ENCODE measurements around the gene HYAL1.
"Not testable (repeated sequence)": the region's sequence is repeated elsewhere in the genome, so short reads cannot be mapped to it uniquely, and the experiment has no call there.

The HYAL1 gene

DNA sequence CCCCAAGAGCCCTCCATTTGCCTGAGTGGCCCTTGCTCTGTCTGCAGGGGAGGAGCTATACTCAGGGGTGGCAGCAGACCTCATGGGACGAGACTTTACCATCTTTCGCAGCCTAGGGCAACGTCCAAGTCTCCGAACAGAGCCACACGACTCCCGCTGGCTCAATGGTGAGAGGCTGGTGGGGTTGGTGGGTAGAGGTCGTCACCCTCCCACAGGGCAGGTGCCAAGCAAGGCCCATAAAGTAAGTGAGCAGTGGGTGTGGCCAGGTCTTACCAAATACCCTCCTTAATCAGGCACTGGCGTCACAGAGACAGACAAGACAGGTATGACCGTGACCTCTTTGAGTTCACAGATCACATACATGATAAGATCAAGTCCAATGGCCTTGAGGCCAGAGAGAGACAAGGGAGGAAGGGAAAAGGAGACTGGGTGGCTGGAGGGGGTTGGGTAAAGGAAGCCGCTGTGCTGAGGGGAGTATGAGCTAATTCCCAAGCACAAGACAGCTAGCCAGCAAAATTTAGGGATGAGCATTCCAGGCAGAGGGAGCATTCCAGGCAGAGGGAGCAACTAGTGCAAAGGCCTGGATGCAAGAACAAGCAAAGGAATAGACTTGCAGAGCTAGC lies 31.9 kb downstream of the HYAL1 start:
- DNase-seq: no peak

DNA sequence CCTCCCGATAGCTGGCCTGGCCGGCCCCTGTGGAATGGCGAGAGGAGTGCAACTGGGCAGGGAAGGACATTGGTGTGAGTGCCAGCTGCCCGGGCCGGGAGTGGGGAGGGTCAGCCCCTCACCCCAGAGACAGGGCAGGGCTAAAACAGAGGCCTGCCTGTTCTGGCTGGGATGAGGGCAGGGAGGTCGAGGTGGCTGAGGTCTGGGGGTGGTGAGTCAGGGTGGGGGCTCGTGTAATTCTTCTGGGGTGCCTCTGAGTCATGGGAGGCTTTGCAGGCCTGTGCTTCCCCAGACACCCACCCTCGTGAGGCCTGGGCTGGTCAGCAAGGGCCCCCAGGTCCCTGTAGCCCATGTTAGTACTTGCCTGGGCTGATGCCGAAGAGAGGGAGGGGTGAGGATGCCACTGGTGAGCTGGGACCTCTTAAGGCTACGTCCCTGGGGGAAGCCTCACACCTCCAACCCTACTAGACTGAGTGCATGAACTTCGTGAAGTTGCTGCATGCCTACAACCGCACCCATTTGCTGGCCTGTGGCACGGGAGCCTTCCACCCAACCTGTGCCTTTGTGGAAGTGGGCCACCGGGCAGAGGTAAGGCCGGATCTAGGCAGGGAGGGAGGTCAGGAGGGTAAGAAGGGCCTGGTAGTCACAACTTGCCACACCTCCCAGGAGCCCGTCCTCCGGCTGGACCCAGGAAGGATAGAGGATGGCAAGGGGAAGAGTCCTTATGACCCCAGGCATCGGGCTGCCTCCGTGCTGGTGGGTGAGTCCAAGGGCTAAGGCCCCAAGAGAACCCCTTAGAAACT lies 32.8 kb downstream of the HYAL1 start:
- DNase-seq: no peak

DNA sequence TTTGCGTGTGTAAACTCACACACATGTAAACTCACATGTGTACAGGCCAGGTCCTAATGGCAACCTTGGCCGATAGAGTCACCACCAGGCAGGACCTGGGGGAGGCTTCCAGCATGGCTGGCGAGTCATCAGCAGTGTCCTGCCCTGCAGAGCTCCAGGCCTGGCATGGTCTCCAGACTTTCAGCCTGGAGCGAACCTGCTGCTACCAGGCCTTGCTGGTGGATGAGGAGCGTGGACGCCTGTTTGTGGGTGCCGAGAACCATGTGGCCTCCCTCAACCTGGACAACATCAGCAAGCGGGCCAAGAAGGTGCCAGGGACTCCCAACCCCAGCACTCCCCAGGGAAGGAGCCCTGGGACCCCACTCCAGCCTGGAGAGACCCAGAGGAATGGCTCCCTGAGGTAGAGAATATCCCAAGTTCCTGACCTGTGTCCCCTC lies 33.4 kb downstream of the HYAL1 start:
- DNase-seq: no peak

DNA sequence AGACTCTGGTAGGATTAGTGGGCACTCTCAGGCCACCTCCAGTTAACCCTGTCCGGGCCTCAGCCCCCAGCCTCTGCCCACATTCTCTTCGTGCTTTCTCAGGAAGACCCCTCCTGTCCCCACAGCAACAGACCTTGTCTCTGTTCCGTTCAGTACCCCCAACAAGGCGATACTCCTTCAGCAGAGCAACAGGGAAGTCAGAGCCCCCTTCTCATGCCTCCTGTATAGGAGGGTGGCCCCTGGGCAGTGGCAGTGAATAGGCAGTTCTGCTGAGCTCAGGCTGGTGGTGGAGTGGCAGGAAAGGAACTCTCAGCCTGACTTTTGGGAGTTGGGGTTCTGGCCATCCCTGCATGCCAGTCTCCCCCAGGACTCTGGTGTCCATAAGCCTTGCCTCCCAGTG lies 33.9 kb downstream of the HYAL1 start:
- no peak for DNase-seq

DNA sequence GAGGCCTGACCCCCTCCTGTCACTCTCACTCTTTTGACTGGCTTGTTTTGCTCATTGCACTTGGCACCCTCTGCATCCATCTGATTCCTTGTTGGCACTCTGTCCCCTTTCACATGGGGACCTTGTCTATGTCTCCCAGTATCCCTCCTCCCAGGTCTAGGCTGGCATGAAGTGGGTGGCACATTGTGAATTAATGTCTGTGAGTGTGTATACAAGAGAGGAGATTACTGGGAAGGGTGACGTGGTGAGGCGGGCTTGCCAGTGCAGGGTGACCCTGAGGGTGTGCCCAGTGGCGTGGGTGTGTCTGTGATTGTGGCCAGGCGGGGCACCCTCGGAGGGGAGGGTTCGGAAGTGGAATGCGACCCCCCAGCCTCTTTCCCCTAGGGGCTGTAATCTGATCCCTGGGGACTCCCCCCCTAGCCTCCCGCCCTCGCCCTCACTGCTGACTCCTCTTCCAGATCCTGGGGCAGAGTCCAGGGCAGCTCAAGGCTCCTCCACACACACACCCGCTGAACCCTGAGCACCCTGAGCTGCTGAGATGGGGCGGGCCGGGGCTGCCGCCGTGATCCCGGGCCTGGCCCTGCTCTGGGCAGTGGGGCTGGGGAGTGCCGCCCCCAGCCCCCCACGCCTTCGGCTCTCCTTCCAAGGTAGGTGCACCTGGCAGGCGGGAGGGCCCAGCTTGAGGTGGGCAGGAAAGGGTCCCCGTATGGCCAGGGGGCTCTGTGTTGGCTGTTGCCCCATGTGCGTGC lies 34.5 kb downstream of the HYAL1 start, which contains the start of gene SEMA3B:
SEMA3B (plus strand) TSS at position 445 of the 749 bp plus-strand sequence; CDS start at position 539, 94 bp downstream.
- no peak for DNase-seq

DNA sequence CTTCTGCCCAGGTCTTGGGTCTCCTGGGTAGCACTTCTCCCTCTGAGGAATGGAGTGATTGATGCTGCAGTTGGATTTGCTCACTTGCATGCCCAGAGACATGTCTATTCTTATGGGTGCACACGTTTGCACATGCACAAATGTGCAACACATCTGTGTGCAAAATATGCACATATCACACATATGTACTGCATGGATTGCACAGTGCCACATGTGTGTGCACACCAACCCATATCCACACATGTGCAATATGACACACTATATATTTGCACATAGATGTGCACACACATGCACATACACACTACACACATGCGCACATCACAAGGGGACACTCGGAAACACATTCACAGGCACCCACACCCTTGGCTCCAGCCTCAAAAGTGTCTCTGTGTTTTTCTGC lies 35.1 kb downstream of the HYAL1 start:
- no peak for DNase-seq

DNA sequence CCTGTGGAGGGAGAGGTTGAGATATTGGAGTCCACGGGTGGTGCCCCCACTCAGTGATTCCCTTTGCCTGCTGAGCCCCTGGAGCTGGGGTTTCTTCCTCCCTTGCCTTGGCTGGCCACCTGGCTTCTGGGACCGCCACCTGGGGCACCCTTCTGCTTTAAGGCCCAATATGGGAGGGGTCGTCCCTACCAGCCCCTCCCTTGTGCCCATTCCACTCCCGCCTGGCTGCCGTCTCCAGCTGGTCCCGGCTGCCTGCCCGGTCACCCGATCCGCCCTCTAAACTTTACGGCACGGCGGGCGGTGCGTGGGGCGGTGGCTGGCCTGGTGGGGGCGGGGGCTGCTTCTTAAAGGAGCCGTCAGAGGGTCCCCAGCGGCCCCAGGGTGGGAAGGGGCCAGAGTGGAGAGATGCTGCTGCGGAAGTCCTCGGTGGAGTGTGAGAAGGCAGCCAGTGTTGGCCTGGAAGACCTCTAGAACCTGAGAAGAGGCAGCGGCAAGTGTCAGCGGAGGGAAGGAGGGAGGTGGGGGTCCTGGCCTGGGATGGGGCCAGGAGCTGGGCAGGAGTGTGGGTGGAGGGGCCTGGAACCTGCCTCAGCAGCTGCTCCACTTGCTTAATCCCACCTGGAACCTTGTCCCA lies 36.0 kb downstream of the HYAL1 start:
- no peak for DNase-seq

DNA sequence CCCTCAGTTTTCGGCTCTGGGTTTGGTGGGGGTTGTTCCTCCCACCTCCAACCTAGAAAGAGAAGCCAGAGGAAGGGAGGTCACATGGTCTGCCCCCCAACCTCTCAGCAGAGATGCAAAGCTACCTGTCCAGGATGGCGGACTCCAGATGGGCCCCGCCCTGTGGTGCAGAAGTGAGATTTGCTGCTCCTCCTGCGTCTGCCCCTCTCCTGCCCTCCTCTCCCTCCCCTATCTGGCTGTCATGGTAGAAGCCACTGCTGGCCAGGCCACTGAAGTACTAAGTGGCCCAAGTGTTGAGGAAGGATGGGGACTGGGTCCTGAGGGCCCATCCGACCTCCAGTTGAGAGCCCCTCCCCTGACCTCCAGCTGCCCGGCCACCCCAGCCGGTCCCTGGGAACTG lies 36.5 kb downstream of the HYAL1 start:
- DNase-seq: no peak

DNA sequence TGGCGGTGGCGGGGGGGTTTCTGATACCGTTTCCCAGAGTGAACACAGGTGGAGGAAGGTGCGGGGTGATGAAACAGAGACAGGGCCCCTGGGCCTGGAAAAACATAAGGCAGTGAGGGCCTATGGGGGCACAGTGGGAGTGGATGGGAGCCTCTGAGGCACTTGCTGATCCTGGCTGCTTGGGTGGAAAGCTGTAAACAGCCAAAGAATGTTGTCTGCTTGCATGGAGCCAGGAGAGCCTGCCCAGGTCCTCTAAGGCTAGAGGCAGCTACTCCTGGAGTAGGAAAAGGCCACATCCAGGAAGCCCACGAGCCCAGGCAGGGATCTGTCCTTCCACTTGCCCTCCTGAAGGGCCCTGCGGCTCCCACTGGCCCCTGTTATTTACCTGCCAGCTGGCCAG lies 37.4 kb downstream of the HYAL1 start:
- no peak for DNase-seq

DNA sequence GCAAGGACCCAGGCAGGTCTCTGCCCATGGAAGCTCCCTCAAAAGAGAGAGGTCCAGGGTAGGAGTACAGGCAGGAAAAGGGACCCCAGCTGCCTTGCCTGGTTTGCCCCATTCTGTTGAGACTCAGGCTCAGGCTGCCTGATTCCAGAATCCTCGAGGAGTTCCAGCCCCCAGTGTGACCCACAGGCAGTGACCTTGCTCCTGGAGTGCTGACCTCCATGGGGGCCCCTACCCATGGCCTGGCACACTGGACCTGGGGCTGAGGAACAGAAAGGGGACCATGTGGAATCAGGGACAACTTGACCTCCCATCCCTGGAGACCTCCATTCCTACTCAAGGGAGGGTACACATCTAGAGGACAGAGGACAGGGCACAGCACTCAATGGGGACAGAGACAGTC lies 37.8 kb downstream of the HYAL1 start:
- no peak for DNase-seq

DNA sequence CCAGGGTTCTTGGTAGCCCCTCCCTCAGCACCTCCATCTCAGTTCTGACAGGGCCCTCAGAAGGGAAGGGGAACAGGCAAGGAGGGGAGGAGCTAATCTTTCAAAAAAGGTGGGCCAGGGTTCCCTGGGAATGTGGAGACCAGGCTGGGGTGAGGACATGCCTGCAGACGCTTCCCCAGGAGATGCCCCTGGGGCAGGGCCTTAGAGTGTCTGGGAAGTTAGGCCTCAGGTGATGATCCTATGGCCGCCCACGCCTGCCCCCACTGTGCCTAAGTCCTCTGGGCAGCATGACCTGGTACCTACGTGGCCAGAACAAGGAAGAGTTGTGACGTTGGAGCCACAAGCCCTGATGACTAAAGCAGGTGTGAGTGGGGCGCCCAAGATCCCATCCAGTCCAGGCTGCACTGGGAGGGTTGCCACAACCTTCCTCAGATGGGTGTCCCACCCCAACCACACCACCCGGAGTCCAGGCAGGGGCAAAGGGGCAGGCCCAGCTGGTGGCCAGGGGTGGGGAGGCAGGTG lies 38.3 kb downstream of the HYAL1 start:
- no peak for DNase-seq

DNA sequence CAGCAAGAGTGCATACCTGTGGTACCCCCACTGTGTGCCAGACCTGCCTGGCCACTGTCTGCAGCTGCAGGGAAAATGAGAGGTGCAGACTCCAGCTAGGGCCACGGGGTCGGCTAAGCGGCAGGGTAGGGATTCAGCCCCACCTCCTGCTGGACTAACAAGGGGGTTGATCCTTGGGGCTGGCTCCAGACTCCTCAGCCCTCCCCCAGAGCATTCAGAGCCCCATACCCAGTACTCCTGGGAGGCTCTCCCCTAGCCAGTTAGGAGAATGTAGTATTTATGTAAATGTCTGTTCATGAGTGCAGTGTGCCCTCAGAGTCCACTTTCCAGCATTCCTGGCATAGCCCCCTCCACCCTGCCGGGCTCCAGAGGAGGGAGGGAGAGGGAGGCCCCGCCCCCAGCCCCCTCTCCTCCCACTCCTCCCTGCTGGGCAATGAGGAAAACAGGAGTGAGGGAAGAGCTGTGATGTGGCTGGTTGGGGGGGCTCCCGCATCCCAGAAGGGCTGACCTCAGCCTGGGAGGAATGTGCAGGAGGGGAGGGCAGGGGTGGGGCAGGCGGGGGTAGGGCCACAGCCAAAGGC lies 38.9 kb downstream of the HYAL1 start:
- no peak for DNase-seq

DNA sequence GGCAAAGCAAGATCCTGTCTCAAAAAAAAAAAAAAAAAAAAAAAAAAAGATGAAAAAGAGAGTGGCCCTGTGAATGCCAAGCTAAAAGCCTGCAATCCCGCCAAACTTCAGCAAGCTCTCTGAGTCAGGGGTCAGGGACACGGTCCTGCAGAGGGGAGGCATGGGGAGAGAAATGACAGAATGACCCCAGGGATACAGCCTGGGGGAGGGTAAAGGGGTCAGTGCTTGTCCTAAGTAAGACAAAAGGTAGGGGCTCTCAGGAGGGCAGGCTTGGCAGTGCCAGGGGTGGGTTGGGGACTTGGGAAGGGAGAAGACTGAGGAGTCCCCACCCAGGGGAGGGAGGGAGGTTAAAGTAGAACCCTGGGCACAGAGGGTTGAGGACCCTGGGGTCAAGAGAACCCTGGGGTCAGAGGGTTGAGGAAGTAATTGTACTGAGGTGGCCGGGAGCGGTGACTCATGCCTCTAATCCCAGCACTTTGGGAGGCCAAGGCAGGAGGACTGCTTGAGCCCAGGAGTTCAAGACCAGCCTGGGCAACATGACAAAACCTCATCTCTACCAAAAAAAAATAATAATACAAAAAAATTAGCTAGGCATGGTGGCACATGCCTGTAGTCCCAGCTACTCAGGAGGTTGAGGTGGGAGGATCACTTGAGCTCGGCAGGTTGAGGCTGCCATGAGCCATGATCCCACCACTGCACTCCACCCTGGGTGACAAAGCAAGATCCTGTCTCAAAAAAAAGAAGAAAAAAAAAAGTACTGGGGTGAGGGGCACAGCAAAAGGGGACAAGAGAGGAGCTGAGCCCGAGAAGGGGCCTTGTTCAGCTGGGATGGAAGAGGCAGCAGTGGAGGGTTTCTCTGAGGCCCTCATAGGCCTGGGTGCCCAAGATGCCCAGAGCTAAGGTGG lies 39.6 kb downstream of the HYAL1 start:
- no peak for DNase-seq

DNA sequence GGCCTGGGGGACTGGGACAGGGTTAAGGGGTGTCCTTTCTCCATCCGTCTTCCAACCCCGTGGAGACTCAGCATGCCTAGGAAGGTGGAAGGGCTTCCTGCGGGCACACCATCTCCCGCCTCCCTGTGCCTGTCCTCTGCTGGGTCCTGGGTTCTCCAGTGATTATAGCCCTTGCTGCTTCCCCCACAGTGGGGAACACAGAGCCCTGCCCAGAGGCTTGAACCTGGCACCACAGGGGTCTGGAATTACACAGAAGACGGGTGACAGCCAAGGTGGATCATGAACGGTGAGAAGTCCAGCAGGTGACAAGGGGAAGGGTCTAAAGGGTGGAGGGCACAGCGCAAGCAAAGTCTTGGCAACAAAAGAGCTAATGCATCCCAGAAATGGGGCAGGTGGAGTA lies 40.6 kb downstream of the HYAL1 start:
- no peak for DNase-seq

DNA sequence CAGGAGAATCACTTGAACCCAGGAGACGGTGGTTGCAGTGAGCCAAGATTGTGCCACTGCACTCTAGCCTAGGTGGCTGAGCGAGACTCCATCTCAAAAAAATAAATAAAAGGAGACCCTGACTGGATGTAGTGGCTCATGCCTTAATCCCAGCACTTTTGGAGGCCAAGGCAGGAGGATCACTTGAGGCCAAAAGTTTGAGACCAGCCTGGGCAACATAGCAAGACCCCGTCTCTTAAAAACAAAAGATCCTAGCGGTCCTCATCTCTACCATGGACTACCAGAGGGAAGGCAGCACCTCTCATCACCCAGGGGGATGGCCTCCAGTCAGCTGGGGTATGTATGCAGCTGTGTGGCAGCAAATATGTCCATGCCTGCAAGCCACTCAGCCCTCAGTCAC lies 41.2 kb downstream of the HYAL1 start:
- not testable (repeated sequence) for DNase-seq

DNA sequence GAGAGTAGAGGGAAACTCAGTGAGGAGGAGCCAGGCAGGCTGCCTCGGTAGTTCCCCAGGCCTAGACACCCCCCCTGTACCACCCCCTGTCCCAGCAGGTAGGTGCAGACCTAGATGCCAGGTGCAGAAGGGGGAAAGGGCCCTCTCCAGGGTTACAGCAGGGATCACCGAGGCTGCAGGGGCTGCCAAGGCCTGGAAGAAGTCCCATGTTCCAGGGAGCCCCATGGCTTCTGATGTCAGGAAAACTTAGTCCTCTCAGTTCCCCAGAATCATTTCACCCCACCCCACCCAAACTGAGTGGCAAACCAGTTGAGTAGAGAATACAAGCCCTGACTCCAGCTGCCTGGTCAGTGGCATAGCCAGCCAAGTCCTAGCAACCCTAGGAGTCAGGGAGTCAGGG lies 41.9 kb downstream of the HYAL1 start:
- no peak for DNase-seq

DNA sequence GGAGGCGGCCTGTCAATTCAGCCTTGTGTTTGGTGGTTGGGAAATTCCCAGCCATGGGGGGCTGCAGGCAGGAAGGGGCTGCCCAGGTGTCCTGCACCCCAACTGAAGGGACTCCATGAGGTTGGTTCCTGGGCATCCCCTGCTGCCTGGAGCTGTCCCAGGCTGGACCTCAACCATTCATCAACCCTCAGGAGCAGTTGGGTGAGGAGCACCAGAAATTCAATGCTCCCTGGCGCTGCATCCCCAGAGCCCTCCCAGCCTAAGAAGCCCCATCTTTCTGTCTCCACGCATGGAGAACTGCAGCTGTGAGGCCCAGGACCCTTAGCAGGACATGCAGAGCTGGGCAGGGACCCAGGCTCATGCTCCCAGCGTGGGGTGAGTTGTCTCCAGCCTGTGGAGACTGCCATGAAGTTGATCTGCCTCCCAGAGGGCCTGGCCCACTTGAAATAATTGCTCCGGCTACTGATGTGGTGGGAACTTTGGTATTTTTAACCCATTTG lies 42.4 kb downstream of the HYAL1 start:
- DNase-seq: no peak

DNA sequence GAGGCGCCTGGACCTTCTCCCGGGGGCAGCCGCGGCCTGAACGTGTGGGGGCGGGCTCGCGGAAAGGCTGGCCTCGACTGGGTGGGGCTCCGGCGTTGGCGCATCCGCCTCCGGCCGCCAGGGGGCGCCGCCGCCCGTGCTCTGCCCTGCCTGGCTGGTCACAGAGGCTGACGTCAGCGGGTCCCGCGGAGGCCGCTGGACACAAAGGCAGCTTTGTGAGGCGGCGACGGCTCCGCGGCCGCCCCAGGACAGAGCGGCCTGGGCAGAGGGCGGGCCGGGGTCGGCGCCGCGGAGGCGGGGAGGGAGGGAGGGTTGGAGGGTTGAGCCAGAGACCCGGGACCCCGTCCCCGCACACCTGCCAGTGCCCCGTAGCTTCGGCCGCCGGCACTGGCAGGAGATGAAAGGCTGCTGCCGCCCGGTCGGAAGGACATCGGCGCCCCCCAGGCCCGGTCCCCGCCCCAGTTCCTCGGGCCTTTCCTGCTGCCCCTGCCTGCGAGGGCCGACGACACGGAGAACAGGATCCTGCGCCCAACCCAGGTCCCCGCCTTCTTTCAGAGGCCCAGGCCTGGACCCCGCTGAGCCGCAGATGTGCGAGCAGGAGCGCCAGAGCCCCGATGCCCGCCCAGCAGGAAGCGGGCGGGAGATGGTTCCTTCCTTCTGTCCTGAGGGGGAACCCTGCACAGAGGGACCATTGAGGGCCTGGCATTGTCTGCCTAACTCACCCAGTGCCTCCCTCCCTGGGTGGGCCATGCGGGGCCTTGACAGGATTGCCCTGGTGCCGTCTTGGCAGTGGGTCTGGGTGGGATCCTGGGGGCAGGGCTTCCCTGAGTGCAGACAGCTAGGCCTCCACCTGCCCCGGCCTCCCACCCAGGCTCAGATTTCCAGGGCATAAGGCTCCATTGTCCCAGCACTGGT lies 43.1 kb downstream of the HYAL1 start:
- DNase-seq: no peak

DNA sequence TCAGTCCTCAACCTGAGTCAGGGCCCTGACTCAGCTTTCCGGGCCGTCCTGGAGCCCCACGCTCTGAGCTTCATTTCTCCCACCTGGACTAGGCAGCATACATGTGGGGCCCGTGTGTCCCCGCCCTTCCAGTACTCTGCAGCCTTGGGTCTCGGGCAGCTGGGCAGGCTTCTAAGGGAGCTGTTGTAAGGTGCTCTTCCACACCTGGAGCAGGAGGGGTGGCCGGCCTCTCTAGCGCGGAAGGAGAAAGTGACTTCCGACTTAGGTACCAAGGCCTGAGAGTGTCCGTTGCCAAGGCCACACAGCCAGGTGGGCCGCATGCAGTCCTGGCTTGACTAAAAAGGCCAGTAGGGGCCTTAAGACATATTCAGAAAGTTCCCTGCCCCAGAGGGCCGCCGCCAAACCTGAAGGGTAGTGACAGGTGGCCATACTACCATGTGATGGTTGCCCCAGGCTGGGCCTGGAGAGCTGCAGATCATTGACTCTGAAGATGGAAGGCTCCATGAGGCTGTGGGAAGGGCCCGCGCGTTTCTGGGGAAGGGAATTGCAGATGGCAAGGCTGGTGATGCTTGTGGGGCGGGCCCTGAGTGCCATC lies 43.8 kb downstream of the HYAL1 start:
- DNase-seq: no peak

DNA sequence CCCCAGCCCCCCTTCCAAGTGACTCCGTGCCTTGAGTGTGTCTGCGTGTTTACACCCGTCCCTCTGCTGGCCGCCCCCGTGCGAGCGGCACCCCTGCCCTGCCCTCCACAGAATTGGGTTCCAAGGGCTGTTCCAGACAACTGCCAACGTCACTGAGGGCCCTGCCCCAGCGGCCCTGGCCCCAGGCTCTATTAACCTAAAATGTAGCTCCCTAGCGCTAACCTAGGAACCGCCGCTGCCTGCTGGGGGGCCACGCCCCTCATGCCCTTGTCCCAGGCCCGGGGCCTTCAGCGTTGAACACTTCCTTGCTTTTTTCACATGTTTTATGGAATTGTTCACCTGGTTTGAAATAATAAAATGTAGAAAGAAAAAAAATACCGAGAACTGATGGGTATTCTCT lies 44.4 kb downstream of the HYAL1 start:
- no peak for DNase-seq
